PFSK-1 (cell line): ENCODE results near the gene MLIP.

Experiments used
- POLR2AphosphoS5 ChIP-seq: IDR thresholded peaks from 2 replicates; pipeline ENCODE4 v1.6.1; 2012; ENCODE audit warnings: low read depth, mild to moderate bottlenecking, control low read depth, low read length, moderate library complexity
- REST ChIP-seq, 2 experiments: IDR thresholded peaks; 2 replicates each; pipeline versions ENCODE4 v1.6.1 to v1.8.0; 2011 to 2012; ENCODE audit warnings: low read depth in 2 of 2, low read length in 2 of 2, control low read depth in 1 of 2, inconsistent platforms in 1 of 2, mild to moderate bottlenecking in 1 of 2, moderate library complexity in 1 of 2; ENCODE audit not compliant: insufficient read depth in 1 of 2
- SIN3A ChIP-seq: IDR thresholded peaks from 2 replicates; pipeline ENCODE4 v1.6.1; 2012; ENCODE audit warnings: mild to moderate bottlenecking, low read length, moderate library complexity, borderline replicate concordance; ENCODE audit not compliant: insufficient read depth
- TAF1 ChIP-seq: IDR thresholded peaks from 2 replicates; pipeline ENCODE4 v1.6.1; 2012; ENCODE audit warnings: low read length, control low read depth, borderline replicate concordance; ENCODE audit not compliant: insufficient read depth

DNA sequence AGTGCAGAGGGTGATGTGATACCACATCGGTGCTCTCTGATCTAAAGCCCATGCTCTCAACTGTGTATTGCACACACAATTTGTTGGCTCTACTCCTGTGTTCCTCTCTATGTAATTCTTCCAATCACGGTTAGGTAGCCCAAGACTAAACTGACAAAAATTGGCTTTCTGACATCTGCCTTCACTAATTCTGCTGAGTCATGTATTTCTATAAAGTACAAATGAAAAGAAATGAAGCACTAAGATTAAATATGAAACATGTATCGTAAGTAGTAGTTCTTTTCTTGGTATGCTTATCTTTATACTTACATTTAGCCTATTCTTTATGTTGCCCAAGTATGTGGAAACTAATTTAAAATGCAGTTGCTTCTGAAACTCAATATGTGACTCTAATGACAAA is 7.7 kb upstream of the MLIP start:
- no peak for TF ChIP-seq POLR2AphosphoS5
- no peak for TF ChIP-seq REST (IDR thresholded peaks at IDR 0.05; ENCODE audit: insufficient read depth in 1 of 2, low read depth in 2 of 2, low read length in 2 of 2)
- no peak for TF ChIP-seq SIN3A
- no peak for TF ChIP-seq TAF1
